Activated CD4-positive, alpha-beta T cell treated with anti-CD3 and anti-CD28 coated beads, Interleukin-2, amount 50 U/mL, for 48 hours (primary cell): ENCODE results near the gene FBN2.

ENCODE experiments used
- DNase-seq, 2 experiments: peaks; one replicate each; pipeline ENCODE4 v3.0.0-alpha.2; 2020

The FBN2 gene

DNA sequence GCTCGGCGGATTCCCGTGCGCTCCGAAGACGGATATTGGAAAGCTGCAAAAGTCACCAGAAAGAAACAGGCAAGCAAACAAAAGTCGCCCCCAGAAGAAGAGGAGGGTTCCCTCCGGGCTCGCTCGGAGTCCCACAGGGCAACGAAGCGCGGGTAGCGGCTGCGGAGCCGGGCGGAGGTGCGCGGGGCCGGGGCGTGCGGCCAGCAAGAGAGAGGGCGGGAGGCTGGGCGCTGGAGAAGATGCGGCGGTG is at the start of gene FBN2:
Gene FBN2 (minus strand): TSS at position 246 of the 250 bp plus-strand sequence. CDS start 642 bp downstream, outside the sequence.
- no peak for DNase-seq

DNA sequence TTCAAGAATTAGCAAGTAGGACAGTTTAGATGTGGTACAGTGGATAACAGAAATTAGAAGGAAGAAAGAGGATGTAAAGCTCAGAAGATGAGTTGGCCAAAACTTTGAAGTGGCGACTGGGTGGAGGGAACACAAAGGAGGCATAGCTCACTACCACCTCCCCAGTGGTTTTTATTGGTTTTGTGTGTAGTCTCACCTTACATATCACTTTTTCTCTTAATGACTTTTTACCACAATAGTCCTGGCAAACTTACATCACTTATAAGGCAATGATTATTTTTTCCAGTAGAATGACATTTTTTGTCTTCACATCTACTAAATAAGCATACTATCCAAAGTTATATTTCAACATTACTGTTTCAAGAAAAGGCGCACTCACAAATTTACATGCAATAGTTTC is 49.2 kb upstream of the FBN2 start:
- no peak for DNase-seq

DNA sequence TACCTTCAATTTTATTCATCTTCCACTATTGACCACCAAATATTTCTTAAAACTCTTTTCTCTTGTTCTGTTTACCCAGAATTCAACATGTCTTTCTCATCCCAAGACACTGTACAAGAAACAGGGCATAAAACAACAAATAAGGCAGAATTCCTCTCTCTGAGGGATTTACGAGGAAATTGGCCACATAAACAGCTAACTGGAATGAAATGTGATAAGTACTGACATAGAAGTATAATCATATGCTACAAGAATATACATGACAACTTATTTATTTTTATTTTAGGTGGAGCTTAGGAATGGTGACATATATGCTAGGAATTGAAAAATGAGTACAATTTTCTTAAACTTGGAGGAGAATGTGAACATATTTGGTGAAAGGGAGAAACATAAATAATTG is 48.8 kb upstream of the FBN2 start:
- no peak for DNase-seq

DNA sequence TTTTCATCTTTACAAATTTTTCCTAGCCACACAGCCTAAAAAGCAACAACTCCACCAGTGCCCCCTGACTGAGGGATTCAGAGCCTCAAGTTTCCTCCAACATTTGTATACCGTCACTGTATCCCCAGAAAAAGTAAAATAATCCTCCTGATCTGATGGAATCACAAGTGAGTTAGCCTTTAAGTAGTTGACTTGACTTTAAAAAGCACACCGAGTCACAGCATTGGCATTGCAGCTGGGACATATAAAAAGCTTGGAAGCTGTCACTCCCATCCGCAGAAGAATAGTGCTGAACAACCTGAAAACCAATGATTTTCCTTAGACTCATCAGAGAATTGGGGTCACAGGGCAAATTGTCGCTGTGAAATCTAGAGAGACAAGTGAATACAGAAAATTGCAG is 41.6 kb upstream of the FBN2 start:
- DNase-seq: no peak

DNA sequence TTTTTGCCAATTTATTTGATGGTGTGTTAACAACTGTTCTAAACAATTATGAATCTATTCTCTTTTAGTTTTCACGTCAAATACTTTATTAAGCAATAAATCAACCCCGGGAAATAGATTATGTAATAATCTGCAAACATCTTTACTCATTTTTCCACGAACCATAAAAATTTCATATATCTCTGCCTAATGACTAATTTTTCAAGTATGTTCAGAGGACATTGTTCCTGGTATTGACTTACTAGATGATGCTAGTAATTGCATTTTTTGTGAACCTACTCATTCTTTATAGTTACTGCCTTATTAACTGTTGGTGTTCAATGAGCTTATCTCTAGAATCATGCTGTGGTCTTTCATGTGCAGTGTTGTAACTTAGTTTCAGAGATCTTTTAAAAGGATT is 41.0 kb upstream of the FBN2 start:
- no peak for DNase-seq

DNA sequence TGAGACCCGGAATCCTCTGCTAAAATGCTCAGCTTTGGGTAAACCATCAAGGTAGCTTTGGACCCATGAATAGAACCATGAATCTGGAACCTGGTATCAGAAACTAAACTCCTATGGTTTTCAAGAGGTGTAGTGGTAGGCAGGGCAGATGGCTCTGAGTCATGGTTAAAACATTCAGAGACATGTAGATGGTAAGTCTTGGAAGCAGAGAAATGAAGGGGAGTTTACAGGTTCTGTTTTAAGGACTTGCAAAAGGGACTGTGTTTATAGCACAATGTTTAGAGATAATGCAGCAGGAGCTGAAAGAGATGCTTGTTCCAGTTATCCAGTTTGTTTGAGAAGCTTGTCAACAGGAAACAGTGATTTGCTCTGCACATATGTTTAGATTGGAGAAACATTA is 36.0 kb upstream of the FBN2 start:
- no peak for DNase-seq

DNA sequence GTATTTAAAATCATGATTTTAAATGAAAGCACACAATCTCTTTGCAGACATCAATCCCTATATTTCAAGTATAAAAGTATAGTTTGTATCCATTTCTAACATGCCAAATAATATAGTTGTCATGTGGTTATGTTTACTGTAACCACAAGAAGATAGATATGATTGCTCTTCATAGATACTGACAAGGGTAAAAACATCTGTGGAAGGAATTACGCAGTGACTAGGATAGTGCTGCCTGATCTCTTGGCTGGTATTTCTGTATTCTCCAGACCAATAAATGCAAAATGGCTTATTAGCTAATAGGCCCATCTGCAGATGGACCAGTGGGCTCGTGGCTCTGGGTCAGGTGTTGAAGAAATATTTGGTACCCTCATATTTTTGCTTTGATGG is 34.9 kb upstream of the FBN2 start:
- DNase-seq: no peak

DNA sequence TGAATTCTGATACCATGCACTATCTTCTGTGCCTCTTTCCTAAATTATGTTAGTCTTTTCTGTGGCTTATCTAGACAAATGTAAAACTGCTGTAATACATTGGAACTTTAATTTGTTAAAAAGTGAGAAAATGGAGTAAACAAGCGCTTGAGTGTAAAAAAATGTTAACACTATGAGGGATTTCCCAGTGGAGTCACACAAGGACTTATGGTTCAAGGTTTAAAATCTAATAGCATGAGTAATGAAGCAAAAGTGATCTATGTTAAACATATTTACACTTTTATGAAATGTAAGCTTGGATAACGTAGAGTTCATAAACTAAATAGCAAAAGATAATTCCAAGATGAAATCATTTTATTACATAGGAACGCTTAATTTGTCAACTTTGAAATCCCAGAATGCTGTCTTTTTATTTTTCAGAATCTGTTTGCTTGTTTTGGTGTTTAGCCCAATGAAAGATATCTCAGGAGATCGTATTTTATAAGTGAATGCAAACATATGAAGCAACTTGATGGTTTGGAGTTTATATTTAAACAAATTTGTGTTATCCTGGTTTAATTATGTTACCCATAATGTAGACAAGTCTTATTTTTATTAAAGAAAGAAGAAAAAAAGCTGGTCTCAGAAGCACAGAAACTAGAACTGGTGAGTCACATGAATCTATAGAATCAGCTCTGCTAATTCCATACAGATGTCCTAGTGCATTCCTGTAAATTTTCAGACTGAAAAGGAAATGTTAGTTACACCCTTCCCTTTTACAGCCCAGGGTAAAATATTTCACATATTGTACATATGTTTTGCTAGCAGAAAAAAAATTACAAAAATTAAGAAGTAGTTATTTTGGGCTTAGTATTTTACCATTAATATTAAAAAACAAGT is 34.2 kb upstream of the FBN2 start:
- no peak for DNase-seq

DNA sequence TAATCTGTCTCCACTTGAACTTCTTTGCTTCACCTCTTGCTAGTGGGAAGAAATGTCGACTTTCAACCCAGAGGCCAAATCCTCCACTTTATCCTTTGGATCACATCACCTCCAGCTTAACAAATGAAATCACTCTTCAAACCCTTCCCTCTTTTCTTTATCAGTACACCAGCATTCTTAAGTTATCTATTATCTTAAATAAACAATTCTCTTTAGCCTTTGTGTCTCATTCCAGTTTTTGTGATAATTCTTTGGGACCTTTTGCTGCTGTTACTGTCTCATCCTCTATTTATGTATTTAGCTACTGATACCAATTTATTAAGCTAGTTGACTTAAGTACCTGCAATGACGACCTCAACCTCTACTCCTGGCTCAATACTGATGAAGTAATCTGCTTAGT is 28.1 kb upstream of the FBN2 start:
- no peak for DNase-seq

DNA sequence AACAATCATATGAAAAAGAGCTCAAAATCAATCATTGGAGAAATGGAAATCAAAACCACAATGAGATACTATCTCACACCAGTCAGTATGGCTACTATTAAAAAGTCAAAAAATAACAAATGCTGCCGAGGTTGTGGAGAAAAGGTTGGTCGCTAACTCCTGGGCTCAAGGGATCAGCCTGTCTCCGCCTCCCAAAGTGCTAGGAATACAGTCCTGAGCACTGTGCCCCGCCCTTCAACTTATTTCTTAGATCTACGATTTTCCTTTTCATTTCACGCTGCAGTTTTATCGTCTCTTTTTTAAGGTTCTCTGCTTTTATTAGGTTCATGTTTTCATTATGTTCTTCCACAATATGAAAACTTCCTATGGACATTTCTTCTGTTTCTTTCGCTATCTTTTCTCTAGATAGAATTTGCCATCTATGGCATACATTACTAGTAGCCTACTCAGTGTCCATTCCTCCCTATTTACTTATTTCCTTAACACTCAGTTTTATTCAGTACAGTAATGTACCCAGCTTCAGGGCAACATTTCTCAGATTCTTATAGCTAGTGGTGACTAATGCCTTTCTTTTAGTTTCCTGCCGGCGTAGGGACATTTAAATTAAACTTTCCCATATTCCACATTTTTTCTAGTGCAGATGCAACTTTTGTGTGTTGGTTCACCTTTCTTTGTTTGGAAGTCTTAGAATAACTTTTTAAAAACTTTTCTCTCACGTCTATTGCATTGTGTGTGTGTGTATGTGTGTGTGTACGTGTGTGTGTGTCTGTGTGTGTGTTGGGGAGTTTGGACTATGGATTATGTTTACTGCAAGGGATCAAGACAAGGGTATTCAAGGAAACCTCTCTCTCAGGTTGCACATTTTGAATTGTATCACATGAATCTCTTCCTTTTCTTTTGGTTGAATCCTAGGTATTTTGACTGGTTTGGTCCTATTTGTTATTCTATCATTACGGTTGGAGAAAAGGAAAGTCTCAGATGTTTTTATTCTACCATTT is 21.6 kb upstream of the FBN2 start:
- DNase-seq: no peak

DNA sequence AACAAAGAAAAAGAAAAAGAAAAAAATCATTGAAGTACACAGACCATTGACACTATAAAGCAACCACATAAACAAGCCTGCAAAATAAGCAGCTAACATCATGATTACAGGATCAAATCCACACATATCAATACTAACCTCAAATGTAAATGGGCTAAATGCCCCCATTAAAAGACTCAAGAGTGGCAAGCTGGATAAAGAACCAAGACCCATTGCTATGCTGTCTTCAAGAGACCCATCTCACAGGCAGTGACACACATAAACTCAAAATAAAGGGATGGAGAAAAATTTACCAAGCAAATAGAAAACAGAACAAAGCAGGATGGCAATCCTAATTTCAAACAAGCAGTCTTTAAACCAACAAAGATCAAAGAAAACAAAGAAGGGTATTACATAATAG is 15.7 kb upstream of the FBN2 start:
- no peak for DNase-seq

DNA sequence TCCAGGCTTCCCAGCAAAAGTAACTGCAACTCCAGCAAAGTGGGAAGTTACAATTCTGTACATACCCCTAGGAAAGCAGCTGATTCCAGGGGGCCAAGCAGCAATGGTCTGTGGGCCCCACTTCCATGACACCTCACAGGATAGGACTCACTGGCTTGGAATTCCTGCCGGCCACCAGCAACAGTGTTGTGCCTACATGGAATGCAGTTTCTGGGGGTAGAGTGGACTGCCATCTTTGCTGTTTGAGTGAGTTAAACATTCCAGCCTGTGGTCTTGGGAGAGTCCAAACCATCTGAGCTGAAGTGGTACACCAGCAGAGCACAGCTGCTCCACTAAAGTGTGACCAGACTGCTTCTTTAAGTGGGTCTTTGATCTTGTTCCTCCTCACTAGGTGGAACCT is 13.4 kb upstream of the FBN2 start:
- no peak for DNase-seq

DNA sequence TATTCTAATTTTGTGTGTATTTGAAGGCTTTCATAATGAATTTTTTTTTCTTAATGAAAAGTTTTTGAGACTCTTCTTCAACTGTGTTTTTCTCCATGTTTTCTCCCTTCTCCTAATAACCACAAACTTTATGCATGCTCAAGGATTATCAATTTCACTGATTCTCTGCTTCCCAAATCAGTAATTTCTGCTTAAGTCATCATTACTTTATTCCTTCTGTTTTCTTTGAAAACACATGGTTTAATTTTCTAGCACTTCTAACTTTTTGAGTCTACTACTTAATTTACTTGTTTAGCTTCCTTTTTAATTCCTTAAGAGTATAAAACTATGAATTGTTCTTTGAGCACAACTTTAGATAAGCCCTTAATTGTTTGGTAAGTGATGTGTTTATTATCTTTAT is 11.5 kb upstream of the FBN2 start:
- no peak for DNase-seq

DNA sequence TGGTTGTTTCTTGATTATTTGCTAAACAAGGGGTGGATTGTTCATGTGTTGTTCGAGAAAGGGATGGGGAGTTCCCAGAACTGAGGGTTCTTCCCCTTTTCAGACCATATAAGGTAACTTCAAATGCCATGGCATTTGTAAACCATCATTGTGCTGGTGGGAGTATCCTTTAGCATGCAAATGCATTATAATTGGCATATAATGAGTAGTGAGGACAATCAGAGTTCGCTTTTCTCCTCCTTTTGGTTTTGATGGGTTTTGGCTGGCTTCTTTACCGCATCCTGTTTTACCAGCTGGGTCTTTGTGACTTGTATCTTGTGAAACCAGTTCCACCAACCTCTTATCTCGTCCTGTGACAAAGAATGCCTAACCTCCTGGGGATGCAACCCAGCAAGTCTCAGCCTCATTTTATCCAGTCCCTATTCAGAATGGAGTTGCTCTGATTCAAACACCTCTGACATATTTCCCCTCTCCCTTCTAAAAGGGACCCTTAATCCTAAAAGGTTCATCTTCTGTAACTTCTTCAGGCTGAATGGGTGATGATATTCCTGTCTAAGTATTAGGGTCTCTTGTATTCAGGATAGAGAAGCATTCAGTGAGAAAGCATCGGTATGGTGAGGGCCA is 8.7 kb upstream of the FBN2 start:
- DNase-seq: no peak

DNA sequence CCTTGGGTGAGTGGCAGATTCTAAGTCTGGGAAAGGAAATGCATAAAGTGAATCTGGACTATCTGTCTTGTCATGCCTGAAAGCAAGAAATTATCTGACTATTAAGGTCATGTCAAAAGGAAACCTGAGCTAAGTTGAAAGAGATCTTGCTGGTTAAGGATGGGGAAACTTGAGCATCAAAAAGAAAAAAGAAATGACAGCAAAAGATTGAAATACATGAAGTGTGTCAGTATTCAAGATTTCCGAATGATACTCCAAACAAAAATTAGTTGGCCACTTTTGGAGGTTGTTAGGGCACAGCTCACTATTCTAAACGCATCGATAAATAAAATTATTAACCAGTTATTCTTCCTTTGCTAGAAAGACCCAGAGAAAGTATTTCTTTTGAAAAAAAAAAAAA is 3.3 kb upstream of the FBN2 start:
- DNase-seq: no peak

DNA sequence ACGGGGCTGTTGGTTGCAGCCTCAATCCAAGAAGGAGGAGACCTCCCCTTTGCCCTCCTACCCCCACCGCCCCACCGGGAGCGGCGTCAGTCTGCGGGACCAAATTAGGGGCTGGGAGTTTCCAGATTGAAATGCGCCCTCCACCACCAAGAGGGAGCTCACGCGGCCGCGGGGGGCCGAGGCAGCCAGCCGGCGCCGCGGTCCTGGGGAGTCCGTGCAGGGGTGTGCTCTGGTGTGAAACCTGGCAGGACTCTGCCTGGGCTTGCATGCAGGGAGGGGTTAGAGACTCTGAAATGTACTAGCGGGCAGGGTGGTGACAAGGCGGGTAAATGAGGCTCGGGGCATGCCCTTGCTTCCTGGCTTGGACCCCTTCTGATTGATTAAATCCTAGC is 989 bp upstream of the FBN2 start:
- no peak for DNase-seq

DNA sequence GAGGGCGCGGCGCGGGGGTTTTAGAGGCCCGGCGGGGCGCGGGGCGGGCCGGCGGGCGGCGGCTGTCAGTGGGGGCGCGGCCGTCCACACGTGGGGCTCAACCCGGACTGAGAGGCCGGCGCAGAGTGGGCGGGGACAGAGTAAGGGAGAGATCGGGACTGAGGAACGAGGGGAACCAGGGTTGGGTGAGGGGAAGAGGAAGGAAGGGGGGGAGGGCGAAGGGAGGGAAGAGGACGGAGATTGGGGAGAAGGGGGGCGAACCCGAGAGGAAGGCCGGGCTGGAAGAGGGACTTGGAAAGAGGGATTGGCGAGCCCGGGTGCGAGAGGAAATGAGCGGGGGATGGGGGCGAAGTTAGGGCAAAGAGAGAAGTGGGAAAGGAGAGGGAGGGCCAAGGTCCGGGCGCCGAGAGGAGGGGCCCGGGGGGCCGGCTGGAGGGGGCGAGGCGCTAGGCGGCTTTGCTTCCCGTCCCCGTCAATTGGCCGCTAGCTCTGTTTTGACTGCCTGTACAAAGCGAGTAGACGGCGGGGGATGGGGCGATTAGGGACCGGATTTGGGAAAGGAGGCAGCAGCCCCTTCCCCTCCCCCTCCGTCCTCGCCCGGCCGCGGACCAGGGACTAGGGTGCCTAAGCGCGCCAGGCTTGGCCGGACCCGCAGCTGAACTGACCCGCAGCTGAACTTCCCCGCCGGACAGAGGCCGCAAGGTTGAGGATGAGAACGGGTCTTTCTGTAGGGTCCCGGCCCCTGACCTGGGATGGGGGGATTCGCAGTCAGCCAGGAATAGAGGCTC is 399 bp upstream of the FBN2 start:
- DNase-seq: no peak

DNA sequence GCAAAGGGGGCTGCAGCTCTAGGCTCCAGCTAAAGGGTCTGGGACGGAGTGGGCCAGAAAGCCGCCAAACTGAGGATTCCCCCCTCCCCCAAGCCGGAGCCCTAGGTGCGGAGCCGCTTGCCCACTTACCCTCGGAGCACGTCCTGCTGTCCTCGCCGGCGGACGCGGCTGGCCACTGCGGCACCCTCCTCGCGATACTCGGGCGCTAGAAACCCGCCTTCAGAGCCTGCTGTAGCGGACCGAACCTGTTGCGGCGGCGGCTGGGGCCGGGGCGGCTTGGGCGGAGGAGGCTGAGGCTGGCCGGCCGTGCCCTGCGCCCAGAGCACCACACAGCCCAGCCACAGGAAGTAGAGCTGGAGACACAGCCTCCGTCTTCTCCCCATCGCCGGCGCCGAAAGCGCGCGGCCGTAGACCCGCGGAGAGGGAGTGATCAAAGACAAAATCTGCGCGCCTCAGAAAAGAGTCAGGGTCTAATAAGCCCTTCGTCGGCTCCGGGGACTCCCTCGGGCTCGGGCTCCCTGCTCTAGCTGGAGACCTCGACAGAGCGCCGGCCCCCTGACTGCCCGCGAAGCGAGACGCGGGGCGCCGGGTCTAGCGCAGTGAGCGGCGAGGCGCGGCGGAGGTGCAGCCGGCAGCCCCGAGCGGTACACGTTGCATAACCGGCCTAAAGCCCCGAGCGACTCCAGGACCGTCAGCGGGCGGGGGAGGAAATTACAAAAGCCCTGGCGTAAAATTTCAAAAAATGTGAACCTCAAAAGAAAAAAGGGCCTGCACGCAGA is 635 bp downstream of the FBN2 start:
- no peak for DNase-seq

DNA sequence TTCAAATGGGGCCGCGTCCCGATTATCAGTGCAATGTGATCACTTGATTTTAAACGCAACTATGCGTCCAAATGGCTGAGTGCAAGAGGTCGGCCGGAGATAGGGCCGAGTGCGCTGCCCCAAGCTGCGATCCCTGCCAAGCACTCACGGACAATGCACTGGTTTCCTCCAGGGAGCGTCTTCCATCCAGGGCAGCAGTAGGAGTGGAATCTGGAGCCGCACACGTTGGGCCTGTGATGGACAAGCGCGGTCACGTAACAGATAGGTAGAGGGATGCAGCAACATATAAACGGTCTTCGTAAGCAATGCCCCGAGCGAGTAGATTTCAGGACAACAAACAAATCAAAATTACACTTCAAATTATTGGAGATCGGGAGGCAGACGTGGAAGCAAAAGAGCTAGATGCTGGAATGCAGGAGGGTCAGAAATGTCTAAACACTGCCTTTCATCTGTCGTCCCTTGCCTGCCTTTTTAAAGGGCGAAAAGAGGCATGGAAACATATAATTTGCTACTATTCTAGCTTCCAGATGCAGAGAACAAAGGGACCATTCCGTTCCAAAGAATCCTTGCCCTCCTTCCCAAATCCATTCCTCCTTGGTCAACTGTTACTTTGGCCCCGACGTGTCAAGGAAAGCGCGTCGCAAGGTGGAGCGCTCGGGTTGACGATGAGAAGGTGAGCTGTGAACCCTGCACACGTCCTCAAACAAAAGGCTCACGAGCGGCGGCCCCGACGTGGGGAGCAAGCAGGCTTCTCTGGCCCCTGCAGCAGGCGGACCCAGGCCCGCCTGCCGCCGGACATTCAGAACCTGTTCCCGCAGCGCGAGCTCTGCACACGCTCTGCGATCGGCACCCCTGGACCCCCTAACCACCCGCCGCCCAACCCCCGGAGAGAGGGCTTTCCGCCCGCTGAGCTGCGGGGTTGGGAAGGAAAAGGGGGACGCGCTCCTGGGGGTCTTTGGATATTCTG is 1.5 kb downstream of the FBN2 start:
- no peak for DNase-seq

DNA sequence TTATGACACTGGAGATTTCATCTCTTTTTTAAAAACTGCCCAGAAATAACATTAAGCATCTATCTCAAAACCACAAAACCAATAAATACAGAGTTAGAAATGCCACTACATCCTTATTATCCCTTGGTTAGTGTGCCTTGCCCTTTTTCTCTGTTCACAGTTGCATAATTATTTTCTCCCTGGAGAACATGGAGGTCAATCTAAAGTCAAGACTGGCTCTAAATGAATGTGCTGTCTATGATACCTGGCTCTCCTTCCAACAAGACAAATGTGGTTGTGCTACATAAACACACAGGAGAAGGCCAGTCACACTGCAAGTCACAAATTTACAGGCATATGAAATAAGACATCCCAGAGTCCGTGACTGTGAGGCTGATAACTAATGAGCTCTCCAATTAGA is 2.8 kb downstream of the FBN2 start:
- no peak for DNase-seq

DNA sequence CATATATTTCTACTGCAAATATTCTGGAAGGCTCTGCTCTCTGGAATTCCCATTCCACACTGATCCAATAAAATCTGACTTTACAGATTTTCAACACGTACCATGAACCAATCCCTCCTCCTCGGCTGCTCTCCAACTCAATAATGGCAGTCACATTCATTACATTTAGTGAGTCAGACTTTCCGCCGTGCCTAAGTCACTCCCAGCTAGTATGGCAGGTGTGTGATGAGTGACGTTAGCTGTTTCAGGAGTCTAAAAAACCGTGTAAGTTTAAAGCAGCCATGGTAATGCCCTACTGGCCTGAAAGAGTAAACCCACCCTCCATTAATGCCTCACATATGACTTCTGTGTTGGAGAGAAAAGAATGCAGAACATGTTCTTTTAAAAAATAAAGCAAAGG is 3.3 kb downstream of the FBN2 start:
- DNase-seq: no peak
